ENCODE measurements around the gene PMP22. TPM values are rescaled to one million over a fixed set of nuclear protein-coding genes. Genes with fewer than 3 reads are reported as not detected.
"Not testable (repeated sequence)": the region's sequence is repeated elsewhere in the genome, so short reads cannot be mapped to it uniquely, and the experiment has no call there.

Gene PMP22
- total RNA-seq, 2 experiments from 2014 or later, result not detected

GRCh38 chr17:15210247-15210646 is 54.9 kb downstream of the PMP22 start:
- Mint-ChIP-seq H3K27ac (no peak overlapping the region), H3K4me3 (no peak overlapping the region), H3K36me3 (ENCODE audit: low read depth) (no peaks in the 10 kb centered on the region), H3K4me1 (ENCODE audit: low read depth) (no peaks in the 10 kb centered on the region), H3K9me3 (no peaks in the 10 kb centered on the region), H3K27me3 (peaks cover 21% of the 10 kb centered on the region)
- Histone ChIP-seq H3K36me3 (ENCODE audit: insufficient read depth, low read length) (no peaks in the 10 kb centered on the region), H3K4me3 (ENCODE audit: low read length) (no peak overlapping the region), H3K27me3 (ENCODE audit: control insufficient read depth in 1 of 2, insufficient read depth in 2 of 2, low read length in 2 of 2) (no peaks in the 10 kb centered on the region), H3K9me3 (ENCODE audit: control insufficient read depth in 1 of 2, insufficient read depth in 1 of 2, low read length in 2 of 2) (no peaks in the 10 kb centered on the region), H3K4me1 (ENCODE audit: insufficient read depth, low read length) (no peaks in the 10 kb centered on the region), H3K27ac (ENCODE audit: low read depth in 1 of 2, low read length in 2 of 2) (no peak overlapping the region)
- no peak for DNase-seq
- intact Hi-C loops (cut with DNase I, micrococcal nuclease), result loop anchor here in 1 of 2 experiments (10.0 kb wide), 1 partner anchor 65 kb away; no protein-coding TSS in a partner anchor
- CTCF ChIA-PET, result no interaction called here
- no peak for ATAC-seq (ENCODE audit: poor library complexity)
- POLR2A ChIA-PET, result no interaction called here
- TF ChIP-seq, protein P1, sequence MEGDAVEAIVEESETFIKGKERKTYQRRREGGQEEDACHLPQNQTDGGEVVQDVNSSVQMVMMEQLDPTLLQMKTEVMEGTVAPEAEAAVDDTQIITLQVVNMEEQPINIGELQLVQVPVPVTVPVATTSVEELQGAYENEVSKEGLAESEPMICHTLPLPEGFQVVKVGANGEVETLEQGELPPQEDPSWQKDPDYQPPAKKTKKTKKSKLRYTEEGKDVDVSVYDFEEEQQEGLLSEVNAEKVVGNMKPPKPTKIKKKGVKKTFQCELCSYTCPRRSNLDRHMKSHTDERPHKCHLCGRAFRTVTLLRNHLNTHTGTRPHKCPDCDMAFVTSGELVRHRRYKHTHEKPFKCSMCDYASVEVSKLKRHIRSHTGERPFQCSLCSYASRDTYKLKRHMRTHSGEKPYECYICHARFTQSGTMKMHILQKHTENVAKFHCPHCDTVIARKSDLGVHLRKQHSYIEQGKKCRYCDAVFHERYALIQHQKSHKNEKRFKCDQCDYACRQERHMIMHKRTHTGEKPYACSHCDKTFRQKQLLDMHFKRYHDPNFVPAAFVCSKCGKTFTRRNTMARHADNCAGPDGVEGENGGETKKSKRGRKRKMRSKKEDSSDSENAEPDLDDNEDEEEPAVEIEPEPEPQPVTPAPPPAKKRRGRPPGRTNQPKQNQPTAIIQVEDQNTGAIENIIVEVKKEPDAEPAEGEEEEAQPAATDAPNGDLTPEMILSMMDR (IDR thresholded peaks at IDR 0.05), result no peak

DNA sequence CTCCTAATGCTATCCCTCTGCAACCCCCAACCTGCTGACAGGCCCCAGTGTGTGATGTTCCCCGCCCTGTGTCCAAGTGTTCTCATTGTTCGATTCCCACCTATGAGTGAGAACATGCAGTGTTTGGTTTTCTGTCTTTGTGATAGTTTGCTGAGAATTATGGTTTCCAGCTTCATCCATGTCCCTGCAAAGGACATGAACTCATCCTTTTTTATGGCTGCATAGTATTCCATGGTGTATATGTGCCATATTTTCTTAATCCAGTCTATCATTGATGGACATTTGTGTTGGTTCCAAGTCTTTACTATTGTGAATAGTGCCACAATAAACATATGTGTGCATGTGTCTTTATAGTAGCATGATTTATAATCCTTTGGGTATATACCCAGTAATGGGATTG is 62.1 kb downstream of the PMP22 start:
- H3K9me3 ChIP-seq (ENCODE audit: control insufficient read depth in 1 of 2, insufficient read depth in 1 of 2, low read length in 2 of 2), result peaks cover 4 to 19% of the 10 kb centered on the region in 2 experiments
- H3K27me3 Mint-ChIP-seq; H3K4me1 ChIP-seq (ENCODE audit: insufficient read depth, low read length); H3K27me3 ChIP-seq (ENCODE audit: control insufficient read depth in 1 of 2, insufficient read depth in 2 of 2, low read length in 2 of 2); CTCF ChIA-PET; intact Hi-C loops (cut with DNase I, micrococcal nuclease); ATAC-seq (ENCODE audit: poor library complexity); H3K36me3 ChIP-seq (ENCODE audit: insufficient read depth, low read length); H3K36me3 Mint-ChIP-seq (ENCODE audit: low read depth); H3K27ac Mint-ChIP-seq; H3K4me3 ChIP-seq (ENCODE audit: low read length); H3K27ac ChIP-seq (ENCODE audit: low read depth in 1 of 2, low read length in 2 of 2); H3K4me1 Mint-ChIP-seq (ENCODE audit: low read depth); DNase-seq; H3K4me3 Mint-ChIP-seq; POLR2A ChIA-PET: not testable (repeated sequence)
- H3K9me3 Mint-ChIP-seq, result peaks cover 21% of the 10 kb centered on the region

DNA sequence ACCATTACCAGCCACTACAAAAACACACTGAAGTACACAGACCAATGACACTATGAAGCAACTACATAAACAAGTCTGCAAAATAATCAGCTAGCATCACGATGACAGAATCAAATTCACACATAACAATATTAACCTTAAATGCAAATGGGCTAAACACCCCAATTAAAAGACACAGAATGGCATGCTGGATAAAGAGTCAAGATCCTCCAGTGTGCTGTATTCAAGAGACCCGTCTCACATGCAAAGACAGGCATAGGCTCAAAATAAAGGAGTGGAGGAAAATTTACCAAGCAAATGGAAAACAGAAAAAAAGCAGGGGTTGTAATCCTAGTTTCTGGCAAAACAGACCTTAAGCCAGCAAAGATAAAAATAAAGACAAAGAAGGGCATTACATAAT is 64.6 kb downstream of the PMP22 start:
- H3K27me3 ChIP-seq (ENCODE audit: control insufficient read depth in 1 of 2, insufficient read depth in 2 of 2, low read length in 2 of 2); H3K36me3 Mint-ChIP-seq (ENCODE audit: low read depth); H3K27ac Mint-ChIP-seq; POLR2A ChIA-PET; H3K4me3 Mint-ChIP-seq; ATAC-seq (ENCODE audit: poor library complexity); intact Hi-C loops (cut with DNase I, micrococcal nuclease); H3K36me3 ChIP-seq (ENCODE audit: insufficient read depth, low read length); H3K4me1 Mint-ChIP-seq (ENCODE audit: low read depth); H3K4me3 ChIP-seq (ENCODE audit: low read length); H3K27ac ChIP-seq (ENCODE audit: low read depth in 1 of 2, low read length in 2 of 2); CTCF ChIA-PET; DNase-seq; H3K4me1 ChIP-seq (ENCODE audit: insufficient read depth, low read length): not testable (repeated sequence)
- Mint-ChIP-seq H3K9me3 (peaks cover 21% of the 10 kb centered on the region), H3K27me3 (peaks cover 15% of the 10 kb centered on the region)
- peaks cover 4 to 19% of the 10 kb centered on the region in 2 experiments for H3K9me3 ChIP-seq (ENCODE audit: control insufficient read depth in 1 of 2, insufficient read depth in 1 of 2, low read length in 2 of 2)

GRCh38 chr17:15197229-15197628 is 67.9 kb downstream of the PMP22 start:
- no peak overlapping the region for H3K27ac ChIP-seq (ENCODE audit: low read depth in 1 of 2, low read length in 2 of 2)
- no peak for DNase-seq

More at GRCh38 chr17:15197229-15197628, 67.9 kb downstream of the PMP22 start:
- Mint-ChIP-seq H3K4me3 (no peak overlapping the region), H3K36me3 (ENCODE audit: low read depth) (no peaks in the 10 kb centered on the region), H3K27me3 (peaks cover 37% of the 10 kb centered on the region), H3K4me1 (ENCODE audit: low read depth) (no peaks in the 10 kb centered on the region), H3K9me3 (peaks cover 19% of the 10 kb centered on the region), H3K27ac (no peak overlapping the region)
- peaks cover 4 to 7% of the 10 kb centered on the region in 2 experiments for H3K27me3 ChIP-seq (ENCODE audit: control insufficient read depth in 1 of 2, insufficient read depth in 2 of 2, low read length in 2 of 2)
- H3K4me1 ChIP-seq (ENCODE audit: insufficient read depth, low read length), result no peaks in the 10 kb centered on the region
- peaks cover 4 to 19% of the 10 kb centered on the region in 2 experiments for H3K9me3 ChIP-seq (ENCODE audit: control insufficient read depth in 1 of 2, insufficient read depth in 1 of 2, low read length in 2 of 2)
- ChIA-PET POLR2A (no interaction called here), CTCF (no interaction called here)
- no peak for ATAC-seq (ENCODE audit: poor library complexity)
- no peak overlapping the region for H3K4me3 ChIP-seq (ENCODE audit: low read length)
- intact Hi-C loops (cut with DNase I, micrococcal nuclease), result no loop called here
- H3K36me3 ChIP-seq (ENCODE audit: insufficient read depth, low read length), result no peaks in the 10 kb centered on the region
- TF ChIP-seq, protein P1 (IDR thresholded peaks at IDR 0.05), result no peak

Measured in CD4-positive, alpha-beta T cell (primary cell).